ENCODE data around the gene SKI.
A peak's percentile ranks its signal among the peaks of the same experiment; 100 is the strongest.
"Not testable (repeated sequence)": the region's sequence is repeated elsewhere in the genome, so short reads cannot be mapped to it uniquely, and the experiment has no call there.

SKI gene

GRCh38 chr1:2328676-2329455, 100.7 kb downstream of the SKI start:
- DNase-seq, result no peak

DNA sequence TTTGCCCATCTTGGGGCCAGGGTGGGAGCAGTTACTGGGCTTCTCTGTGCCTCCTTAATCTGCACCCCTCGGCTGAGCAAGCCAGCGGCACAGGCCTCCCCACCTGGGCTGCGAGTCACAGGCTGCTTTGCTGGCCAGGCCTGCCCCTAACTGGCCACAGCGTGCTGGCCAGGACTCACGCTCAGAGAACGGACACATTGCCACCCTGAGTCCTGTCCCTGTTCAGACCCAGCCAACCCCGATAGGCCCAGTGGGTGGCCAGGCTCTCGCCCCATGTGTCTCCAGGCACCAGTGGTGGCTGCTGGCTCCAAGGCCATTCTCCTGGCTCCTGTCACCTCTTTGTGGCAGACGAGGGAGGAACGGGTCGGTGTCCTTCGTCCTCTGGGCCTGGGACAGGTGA, 101.9 kb downstream of the SKI start:
- no peak for DNase-seq

GRCh38 chr1:2330519-2331199, 102.5 kb downstream of the SKI start:
- no peak for DNase-seq

GRCh38 chr1:2331200-2331544, 103.1 kb downstream of the SKI start:
- DNase-seq, result no peak

- DNase-seq, result not testable (repeated sequence)
Observed at GRCh38 chr1:2331580-2331979, 103.5 kb downstream of the SKI start.

- DNase-seq, result no peak
Observed at GRCh38 chr1:2334366-2334765, 106.2 kb downstream of the SKI start.

GRCh38 chr1:2334883-2335534, 106.9 kb downstream of the SKI start:
- no peak for DNase-seq

DNA sequence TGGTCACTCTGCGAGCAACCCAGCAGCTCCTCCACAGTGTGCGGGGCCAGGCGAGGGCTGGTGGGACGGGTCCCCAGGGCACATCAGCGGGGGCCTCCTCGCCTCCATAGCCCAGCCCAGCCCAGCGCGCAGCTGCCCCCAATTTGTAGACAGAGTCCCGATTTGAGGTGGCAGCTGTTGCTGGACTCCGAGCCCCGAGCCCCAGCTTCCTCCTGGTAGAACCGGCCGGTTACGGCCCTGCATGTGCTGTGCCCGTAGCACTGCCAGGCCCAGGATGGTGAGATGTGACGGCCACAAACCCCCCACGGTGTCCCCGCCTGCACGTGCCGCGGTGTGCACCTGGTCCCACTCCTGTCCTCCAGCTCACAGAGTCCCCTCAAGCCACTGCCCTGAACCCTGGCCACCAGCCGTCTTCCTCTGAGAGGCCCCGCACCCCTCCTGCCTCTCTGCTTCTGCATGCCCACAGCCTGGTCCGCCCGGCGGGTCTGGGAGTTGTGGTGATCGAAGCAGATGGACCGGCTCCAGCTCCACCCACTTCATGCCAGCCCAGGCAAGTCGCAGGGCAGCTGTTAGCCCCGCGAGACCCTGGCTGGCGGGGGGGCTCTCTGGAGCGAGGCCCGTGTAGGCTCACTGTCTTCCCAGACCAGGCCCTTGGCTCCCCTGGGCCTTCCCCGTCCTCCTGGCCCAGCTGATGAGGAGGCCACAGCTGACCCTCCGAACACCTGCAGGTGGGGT, 107.8 kb downstream of the SKI start:
- no peak for DNase-seq

DNA sequence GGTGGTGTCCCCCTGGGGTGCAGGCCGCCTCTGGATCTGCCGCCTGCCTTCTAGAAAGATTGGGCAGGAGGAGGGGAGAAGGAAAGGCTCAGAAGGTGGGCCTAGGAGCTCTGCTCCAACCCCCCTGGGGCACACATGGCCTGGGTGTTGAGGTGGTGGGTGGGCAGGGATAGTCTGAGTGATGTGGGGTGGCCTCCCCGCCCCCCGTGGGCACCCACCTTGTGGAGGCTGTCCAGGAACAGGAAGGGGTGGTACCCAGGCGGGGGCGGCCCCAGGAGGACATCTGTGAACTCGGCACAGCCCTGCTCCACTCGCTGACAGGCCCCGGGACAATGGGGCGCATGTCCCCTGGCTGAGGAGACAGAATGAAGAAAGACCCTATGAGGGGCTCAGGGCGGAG, 108.4 kb downstream of the SKI start:
- DNase-seq, result no peak

- DNase-seq, result no peak
Observed at GRCh38 chr1:2337081-2337480, 109.0 kb downstream of the SKI start.

DNA sequence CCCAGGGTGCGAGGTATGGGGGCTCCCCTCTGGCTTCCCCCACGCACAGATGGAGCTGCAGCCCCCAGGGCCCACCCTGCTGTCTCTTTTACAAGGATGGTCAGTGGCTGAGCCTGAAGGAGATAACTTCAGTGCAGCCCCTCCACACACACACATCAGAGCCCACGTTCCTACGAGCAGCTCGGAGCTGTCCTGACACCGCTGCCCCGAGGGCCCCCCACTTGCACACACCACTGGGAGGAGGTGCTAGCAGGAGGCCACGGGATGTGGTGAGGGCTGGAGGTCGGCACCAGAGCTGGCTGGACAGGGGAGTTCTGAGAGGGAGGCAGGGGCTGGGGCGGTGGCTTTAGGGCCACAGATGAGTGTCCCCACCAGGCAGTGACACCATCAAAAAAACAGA, 109.4 kb downstream of the SKI start:
- DNase-seq, result no peak

DNA sequence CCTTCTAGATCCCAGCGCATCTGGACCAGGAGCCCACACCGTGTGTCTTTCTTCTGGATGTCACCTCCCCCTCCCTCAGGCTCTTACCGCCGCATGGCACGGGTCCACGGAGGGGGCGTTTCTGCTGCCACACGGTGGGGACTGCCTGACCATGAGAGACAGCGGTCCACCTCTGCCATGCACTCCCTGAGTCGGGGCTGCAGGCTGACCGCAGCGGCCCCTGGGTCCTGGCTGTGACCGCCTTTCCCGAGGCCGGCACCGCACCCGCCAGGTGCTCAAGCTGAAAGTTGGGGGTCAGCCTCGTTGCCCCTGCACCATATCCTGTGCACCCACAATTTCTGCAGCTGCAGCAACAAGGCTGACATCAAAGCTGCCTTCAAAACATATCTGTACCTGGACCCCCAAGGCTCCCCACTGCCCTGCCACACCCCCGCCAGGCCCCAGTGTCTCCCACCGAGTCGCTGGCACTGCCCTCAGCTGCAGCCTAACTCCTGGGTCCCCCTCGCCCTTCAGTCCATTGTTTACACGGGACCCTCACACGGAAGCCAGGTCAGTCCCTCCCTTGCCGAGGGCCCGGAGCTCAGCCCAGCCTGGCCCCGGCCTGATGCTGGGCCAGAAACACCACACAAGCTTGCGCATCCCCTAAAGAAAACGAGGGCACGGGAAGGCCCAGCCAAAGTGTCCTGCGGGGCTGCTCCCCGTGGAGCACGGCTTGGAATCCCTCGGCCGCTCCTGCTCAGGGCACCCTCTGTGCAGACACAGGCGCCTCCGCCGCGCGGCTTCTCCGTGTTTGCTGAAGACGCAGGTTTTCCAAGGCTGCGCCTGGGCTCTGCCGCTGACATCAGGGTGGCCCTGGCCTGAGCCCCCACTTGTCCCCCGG, 111.3 kb downstream of the SKI start:
- DNase-seq, result no peak

DNA sequence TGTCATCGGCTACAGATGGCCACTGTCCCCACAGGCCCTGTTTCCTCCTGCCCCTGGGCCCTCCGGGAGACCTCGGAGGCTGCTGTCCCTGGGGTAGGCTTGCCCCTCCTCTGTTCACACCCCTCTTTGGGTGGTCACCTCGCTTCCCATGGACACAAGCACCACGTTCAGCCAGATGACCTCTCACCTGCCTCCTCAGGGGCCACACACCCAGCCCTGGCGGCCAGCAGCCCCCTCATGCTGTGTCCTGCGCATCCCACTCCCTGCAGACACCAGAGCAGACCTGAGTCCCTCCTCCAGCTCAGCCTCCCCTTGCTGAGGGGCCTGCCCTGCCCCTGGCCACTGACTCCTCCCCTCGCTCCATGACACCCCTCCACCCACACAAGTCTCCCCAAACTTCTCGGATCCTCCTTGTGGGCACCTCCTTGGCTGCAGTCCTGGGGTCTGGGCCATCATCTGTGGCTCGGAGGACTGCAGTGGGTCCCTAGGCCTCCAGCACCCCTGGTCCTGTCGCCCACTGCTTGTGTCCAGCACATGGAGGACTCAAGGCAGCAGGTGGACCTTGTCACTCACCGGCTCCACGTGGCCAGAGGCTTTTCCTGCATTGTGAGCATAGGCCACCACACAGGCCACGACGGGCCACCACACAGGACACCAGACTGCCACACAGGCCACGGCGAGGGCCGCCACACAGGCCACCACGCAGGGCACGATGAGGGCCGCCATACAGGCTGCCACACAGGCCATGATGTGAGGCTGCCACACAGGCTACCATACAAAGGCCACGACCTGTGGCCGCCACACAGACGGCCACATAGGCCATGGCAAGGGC, 112.2 kb downstream of the SKI start:
- DNase-seq, result no peak

DNA sequence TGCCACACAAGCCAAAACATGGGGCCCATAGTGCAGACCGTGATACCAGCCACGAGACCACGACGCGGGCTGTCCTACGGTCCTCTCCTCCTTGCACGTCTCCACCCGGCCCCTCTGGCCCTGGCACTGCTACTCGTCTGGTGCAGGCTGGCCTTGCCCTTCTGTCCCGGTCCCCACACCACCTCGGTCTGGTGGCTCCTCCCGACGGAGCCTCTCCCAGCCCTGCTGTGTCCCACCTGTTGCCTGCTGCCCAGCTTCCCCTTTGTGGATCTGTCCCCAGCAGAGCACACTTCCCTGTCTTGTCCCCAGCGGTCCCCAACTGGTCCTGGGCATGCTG, 112.8 kb downstream of the SKI start:
- DNase-seq, result no peak

- DNase-seq, result no peak
Observed at GRCh38 chr1:2341706-2342383, 113.7 kb downstream of the SKI start.

GRCh38 chr1:2342384-2343022, 114.4 kb downstream of the SKI start:
- no peak for DNase-seq

GRCh38 chr1:2343023-2343935, 115.2 kb downstream of the SKI start:
- no peak for DNase-seq

- no peak for DNase-seq
Observed at GRCh38 chr1:2344121-2344681, 116.1 kb downstream of the SKI start.

GRCh38 chr1:2344744-2345296, 116.7 kb downstream of the SKI start:
- DNase-seq, result peak; percentile 2

Data from effector CD4-positive, alpha-beta T cell (primary cell).